ENCODE results near the gene ANTXRL. TPM values are rescaled to one million over a fixed set of nuclear protein-coding genes. Genes with fewer than 3 reads are reported as not detected.

ANTXRL gene
- total RNA-seq, 4 donors from 2014 or later: not detected

DNA sequence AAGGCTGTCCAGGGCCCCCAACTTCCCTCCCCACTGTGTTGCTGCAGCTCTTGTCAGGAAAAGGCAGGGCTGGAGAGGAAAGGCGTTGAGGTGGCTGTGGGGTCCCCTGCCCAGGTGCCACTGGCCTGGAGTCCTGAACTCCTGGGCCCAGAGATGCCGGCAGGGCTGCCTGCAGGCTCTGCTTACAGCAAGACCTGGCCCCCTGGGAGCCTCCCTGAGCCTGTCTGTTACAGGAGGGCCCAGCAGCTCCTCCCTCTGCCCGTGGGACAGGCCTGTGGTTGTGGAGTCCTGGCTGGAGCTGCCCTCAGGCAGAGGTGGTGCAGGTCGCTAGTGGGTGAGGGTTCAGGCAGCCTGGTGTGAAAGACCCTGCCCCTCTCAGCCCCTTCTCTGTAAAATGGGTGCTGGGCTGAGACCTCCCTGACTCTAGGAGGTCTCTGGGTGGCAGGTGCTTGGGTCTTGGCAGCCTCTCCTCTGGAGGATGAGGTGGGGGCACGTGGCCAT lies 9.9 kb downstream of the ANTXRL start:
- intact Hi-C loops (cut with DNase I; ENCODE audit: low total_unique reads) (no loop called here), in situ Hi-C loops (cut with MboI; ENCODE audit: low sequenced_read_pairs in 4 of 4) (loop anchor here in 1 of 4 donors (25.0 kb wide), 1 partner anchor 1091 kb away; the partner anchor contains the start of gene ZNF488)
- DNase-seq (no peak), ATAC-seq (no peak)
- H3K27me3 ChIP-seq: no peaks in the 10 kb centered on the region
- H3K4me1 ChIP-seq: no peaks in the 10 kb centered on the region
- H3K9me3 ChIP-seq: no peaks in the 10 kb centered on the region
- H3K4me3 ChIP-seq: no peak overlapping the region
- H3K27ac ChIP-seq: no peak overlapping the region
- no peaks in the 10 kb centered on the region for H3K36me3 ChIP-seq
- TF ChIP-seq, protein P1, sequence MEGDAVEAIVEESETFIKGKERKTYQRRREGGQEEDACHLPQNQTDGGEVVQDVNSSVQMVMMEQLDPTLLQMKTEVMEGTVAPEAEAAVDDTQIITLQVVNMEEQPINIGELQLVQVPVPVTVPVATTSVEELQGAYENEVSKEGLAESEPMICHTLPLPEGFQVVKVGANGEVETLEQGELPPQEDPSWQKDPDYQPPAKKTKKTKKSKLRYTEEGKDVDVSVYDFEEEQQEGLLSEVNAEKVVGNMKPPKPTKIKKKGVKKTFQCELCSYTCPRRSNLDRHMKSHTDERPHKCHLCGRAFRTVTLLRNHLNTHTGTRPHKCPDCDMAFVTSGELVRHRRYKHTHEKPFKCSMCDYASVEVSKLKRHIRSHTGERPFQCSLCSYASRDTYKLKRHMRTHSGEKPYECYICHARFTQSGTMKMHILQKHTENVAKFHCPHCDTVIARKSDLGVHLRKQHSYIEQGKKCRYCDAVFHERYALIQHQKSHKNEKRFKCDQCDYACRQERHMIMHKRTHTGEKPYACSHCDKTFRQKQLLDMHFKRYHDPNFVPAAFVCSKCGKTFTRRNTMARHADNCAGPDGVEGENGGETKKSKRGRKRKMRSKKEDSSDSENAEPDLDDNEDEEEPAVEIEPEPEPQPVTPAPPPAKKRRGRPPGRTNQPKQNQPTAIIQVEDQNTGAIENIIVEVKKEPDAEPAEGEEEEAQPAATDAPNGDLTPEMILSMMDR (IDR thresholded peaks at IDR 0.05 in 4 of 5, conservative IDR thresholded peaks at IDR 0.05 in 1 of 5): no peak
- TF ChIP-seq POLR2A (IDR thresholded peaks at IDR 0.05): no peak

DNA sequence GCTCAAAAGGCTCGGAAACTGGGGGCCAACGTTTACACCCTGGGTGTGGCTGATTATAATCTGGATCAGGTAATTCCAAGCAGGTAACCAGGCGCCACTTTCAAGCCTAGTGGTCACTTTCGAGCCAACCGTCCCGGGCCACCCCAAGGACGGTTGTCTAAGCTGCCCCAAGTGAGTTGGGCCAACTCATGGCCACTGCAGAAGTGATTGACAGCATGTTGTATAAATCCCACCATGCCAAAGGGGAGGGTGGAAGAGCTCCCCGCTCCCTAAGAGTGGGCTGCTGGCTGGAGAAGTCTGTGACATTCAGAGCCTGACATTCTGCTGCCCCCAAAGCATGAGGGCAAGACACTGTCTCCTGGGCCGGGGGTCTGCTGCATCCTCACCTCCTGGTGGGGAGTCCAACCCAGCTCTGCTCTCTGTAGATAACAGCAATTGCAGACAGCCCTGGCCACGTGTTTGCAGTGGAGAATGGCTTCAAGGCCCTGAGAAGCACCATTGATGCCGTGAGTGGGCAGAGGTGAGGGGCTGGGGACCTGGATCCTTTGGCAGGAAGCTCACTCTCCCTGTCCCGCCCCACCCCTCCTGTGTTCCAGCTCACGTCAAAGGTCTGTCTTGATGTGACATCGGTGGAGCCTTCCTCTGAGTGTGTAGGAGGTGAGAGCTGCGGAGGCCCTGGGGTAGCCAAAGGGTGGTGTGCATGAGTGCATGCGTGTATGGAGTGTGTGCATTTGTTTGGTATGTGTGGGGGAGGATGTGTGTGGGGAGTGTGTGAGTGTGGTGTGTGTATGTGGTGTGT lies 10.8 kb downstream of the ANTXRL start:
- TF ChIP-seq, protein P1 (IDR thresholded peaks at IDR 0.05 in 4 of 5, conservative IDR thresholded peaks at IDR 0.05 in 1 of 5): no peak
- no peak for TF ChIP-seq POLR2A (IDR thresholded peaks at IDR 0.05)
- no peak for DNase-seq
- ATAC-seq: no peak
- in situ Hi-C loops (cut with MboI; ENCODE audit: low sequenced_read_pairs in 4 of 4) (loop anchor here in 1 of 4 donors (25.0 kb wide), 1 partner anchor 1090 kb away; the partner anchor contains the start of gene ZNF488), intact Hi-C loops (cut with DNase I; ENCODE audit: low total_unique reads) (no loop called here)
- Histone ChIP-seq H3K27me3 (no peaks in the 10 kb centered on the region), H3K27ac (no peak overlapping the region), H3K9me3 (no peaks in the 10 kb centered on the region), H3K4me1 (no peaks in the 10 kb centered on the region), H3K36me3 (no peaks in the 10 kb centered on the region), H3K4me3 (no peak overlapping the region)

DNA sequence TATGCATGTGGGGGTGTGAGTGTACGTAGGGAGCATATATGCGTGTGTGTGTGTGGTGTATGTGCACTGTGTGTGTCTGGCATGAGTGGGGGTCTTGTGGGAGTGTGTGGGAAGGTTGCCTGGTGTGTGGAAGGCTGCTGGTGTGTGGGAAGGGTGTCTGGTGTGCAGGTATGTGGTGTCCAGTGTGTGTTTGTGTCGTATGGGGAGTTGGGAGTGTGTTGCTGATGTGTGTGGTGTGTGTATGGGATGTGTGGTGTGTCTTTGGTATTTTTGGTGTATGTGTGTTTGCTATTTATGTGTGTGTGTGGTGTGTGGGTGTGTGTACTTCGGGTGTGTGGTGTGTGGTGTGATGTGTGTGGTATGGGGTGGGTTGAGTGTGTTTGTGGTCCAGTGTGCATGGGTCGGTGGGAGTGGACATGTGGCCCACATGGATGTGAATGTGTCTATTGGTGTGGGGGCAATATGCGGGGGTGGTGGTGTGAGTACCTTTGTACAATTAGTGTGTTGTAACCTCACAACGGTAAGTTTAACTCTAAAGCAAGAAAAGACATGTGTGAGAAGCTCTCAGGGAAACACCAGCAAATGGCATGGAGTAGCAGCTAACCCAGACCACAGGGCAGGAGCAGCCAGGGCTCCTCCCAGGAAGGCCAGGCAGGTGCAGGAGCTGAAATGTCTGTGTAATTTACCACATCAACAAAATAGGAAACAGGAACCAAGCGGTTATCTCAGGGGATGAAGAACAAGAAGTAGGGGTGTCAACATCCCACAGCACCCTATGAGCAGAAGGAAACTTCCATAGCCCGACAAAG lies 11.9 kb downstream of the ANTXRL start:
- no peaks in the 10 kb centered on the region for H3K9me3 ChIP-seq
- no peaks in the 10 kb centered on the region for H3K36me3 ChIP-seq
- in situ Hi-C loops (cut with MboI; ENCODE audit: low sequenced_read_pairs in 4 of 4) (loop anchor here in 1 of 4 donors (25.0 kb wide), 1 partner anchor 1089 kb away; the partner anchor contains the start of gene ZNF488), intact Hi-C loops (cut with DNase I; ENCODE audit: low total_unique reads) (no loop called here)
- TF ChIP-seq POLR2A (IDR thresholded peaks at IDR 0.05): no peak
- TF ChIP-seq, protein P1 (IDR thresholded peaks at IDR 0.05 in 4 of 5, conservative IDR thresholded peaks at IDR 0.05 in 1 of 5): no peak
- H3K27ac ChIP-seq: no peak overlapping the region
- no peak overlapping the region for H3K4me3 ChIP-seq
- no peaks in the 10 kb centered on the region for H3K4me1 ChIP-seq
- no peaks in the 10 kb centered on the region for H3K27me3 ChIP-seq
- no peak for DNase-seq
- ATAC-seq: no peak

DNA sequence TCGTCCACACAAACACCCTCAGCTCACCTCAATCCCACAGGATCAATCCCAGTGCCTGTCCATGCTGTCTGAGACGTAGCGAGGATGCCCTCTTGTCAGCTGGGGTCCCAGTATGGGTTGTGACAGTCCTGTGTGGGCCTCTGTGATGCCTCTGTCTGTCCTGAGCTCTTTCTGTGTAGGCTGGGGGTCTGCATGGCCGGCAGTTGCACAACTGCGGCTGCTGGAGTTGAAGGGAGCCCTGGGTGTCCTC lies 12.4 kb downstream of the ANTXRL start:
- TF ChIP-seq, protein P1 (IDR thresholded peaks at IDR 0.05 in 4 of 5, conservative IDR thresholded peaks at IDR 0.05 in 1 of 5): no peak
- TF ChIP-seq POLR2A (IDR thresholded peaks at IDR 0.05): no peak
- no peak for DNase-seq

More for the DNA sequence above, 12.4 kb downstream of the ANTXRL start:
- no peak overlapping the region for H3K4me3 ChIP-seq
- no peak for ATAC-seq
- H3K9me3 ChIP-seq: no peaks in the 10 kb centered on the region
- in situ Hi-C loops (cut with MboI; ENCODE audit: low sequenced_read_pairs in 4 of 4): loop anchor here in 1 of 4 donors (25.0 kb wide), 1 partner anchor 1088 kb away; the partner anchor contains the start of gene ZNF488
- no peaks in the 10 kb centered on the region for H3K27me3 ChIP-seq
- no peak overlapping the region for H3K27ac ChIP-seq
- intact Hi-C loops (cut with DNase I; ENCODE audit: low total_unique reads): no loop called here
- H3K36me3 ChIP-seq: no peaks in the 10 kb centered on the region
- H3K4me1 ChIP-seq: no peaks in the 10 kb centered on the region
